Measurements from ENCODE around the gene PDZD2. TPM values are rescaled to one million over a fixed set of nuclear protein-coding genes. Genes with fewer than 3 reads are reported as not detected.

The PDZD2 gene
- total RNA-seq, 2 donors from 2014 or later = 6.6 to 14.6 TPM

GRCh38 chr5:32160228-32160627 lies 521.3 kb downstream of the PDZD2 start:
- no peaks in the 10 kb centered on the region for H3K9me3 ChIP-seq (ENCODE audit: control insufficient read depth, low read length)
- H3K27me3 ChIP-seq (ENCODE audit: control insufficient read depth, insufficient read depth, low read length, poor library complexity, severe bottlenecking) = no peaks in the 10 kb centered on the region
- Mint-ChIP-seq H3K27me3 (ENCODE audit: insufficient read depth) (no peaks in the 10 kb centered on the region), H3K36me3 (ENCODE audit: low read depth) (peaks cover 28% of the 10 kb centered on the region), H3K9me3 (peaks cover 9% of the 10 kb centered on the region), H3K4me3 (no peak overlapping the region), H3K27ac (no peak overlapping the region), H3K4me1 (peaks cover 3% of the 10 kb centered on the region)
- no peak overlapping the region for H3K9ac ChIP-seq (ENCODE audit: extremely low read depth, low read length, poor library complexity, severe bottlenecking)
- peaks cover 23% of the 10 kb centered on the region for H3K36me3 ChIP-seq (ENCODE audit: control insufficient read depth, insufficient read depth, low read length)
- no peak overlapping the region for H3K27ac ChIP-seq (ENCODE audit: low read depth, low read length)
- 90% methylated on average over 1 of the region's 1 CpG; no CpG with 5 or more reads in 1 of the 2 experiments for WGBS, 2 experiments (ENCODE audit: insufficient coverage in 1 of 2, insufficient read length in 1 of 2)
- H3K4me1 ChIP-seq (ENCODE audit: control insufficient read depth, insufficient read depth, low read length) = peaks cover 7% of the 10 kb centered on the region
- no peak for DNase-seq
- H3K4me3 ChIP-seq (ENCODE audit: low read length) = no peak overlapping the region
- no peak for TF ChIP-seq CTCF (conservative IDR thresholded peaks at IDR 0.05)

Small RNA genes lying within 50 kb of the gene (microRNA-seq; reads per million reads assigned to microRNA genes)
- not detected for gene MIR4279 (ENCODE audit: borderline microRNAs expressed)

Other genes with a start within 250 kb of the PDZD2 start
- gene DROSHA, start 107.0 kb upstream of the PDZD2 start, total RNA-seq = 100 to 1,000 TPM; 116 to 132 TPM
- 10 to 100 TPM; 44.2 to 52.7 TPM for gene C5orf22, start 106.8 kb upstream of the PDZD2 start, total RNA-seq